Ureter (tissue), 1 donor: ENCODE results near the gene THBD. TPM values are rescaled to one million over a fixed set of nuclear protein-coding genes. Genes with fewer than 3 reads are reported as not detected.
A peak's percentile ranks its signal among the peaks of the same experiment; 100 is the strongest.

Experiments used
- DNase-seq: peaks from one replicate; pipeline ENCODE4 v3.0.0-alpha.2; 2020; ENCODE audit warnings: low spot score
- total RNA-seq: library from RNA; stranded (reverse); gene quantifications from one replicate; pipeline ENCODE4 v1.2.4, GENCODE V29; 2023
- donor health status: DM: yes; HTN: yes; CAD: no.

THBD gene
- 35.4 TPM for total RNA-seq

DNA sequence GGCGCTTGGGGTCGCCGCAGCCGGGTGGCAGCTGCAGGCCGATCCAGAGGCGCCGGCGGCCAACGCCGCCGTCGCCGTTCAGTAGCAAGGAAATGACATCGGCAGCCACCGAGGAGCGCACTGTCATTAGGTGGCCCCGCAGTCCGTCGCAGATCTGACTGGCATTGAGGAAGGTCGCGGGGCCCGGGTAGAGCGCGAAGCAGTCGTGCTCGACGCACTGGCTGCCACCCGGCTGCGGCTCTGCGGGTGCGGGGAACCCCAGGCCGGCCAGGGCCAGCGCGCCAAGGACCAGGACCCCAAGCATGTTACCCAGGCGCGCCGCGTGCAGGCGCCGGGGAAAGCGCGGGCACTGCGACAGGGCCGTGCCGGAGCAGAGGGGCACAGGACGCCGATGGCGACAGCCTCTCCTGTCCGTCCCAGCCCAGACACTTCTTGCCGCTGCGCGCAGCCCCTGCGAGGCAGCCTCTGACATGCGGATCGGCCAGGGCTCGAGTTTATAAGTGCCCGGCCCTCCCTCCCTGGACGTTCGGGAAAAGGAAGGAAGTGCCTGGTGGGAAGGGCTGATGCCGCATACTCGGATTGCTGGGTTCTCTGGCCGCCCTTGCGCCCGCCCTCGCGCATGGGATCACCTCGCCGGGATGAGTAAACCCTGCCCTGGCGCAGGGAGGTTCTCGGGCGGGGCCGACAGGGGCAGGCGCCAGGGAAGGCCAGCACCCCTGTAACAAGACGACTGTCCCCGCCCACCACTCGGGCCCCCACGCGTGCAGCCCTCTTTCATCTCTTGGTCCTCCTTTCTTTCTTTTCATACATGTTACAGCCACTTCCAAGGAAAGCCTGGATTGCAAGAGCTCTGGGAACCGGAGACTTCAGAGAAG is at the start of gene THBD:
Gene THBD, minus strand, starts transcription at position 472 of the 875 bp plus-strand sequence. Its CDS starts 168 bp downstream, at position 304.
- DNase-seq: peak; percentile 88

DNA sequence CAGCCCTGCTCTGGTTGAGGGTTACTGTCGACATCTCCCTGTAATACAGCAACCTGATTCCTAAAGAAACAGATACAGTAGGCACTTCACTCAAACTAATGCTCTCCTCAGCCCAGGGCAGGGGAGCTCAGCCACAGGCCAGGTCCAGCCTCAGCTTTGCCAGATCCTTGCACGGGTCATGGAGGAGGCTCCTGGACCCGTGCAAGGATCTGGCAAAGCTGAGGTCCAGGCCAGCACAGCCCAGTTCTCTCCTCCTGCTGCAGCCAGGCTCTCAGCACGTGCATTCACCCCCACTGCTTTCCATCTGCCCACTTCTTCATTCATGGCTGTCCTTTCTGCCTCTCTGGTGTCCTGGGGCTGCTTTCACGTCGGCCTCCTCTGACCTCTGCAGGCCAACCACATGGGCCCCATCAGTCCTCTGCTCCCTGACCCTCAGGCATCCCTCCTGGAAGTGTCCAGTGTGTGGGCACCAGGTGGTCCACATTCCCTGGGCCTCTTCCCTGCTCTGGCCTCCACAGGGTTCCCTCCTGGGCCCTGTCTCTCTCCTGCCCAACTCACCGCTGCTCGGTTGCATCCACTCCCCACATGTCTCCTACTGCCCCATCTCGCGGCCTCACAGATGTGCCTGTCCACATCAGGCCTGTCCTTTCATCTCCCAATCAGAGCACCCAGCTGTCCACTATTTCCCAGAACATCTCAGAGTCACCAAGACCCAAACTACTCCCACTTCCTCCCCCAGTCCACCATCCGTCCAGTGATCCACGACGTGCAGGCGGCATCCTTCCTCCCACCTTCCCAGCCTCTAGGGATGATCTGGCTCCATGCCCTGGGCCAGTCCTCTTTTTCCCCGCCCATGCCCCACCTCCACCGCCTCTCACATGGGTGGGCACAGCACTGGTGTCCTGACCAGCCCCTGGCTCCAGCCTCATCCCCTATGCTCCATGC is 48.4 kb upstream of the THBD start:
- no peak for DNase-seq

DNA sequence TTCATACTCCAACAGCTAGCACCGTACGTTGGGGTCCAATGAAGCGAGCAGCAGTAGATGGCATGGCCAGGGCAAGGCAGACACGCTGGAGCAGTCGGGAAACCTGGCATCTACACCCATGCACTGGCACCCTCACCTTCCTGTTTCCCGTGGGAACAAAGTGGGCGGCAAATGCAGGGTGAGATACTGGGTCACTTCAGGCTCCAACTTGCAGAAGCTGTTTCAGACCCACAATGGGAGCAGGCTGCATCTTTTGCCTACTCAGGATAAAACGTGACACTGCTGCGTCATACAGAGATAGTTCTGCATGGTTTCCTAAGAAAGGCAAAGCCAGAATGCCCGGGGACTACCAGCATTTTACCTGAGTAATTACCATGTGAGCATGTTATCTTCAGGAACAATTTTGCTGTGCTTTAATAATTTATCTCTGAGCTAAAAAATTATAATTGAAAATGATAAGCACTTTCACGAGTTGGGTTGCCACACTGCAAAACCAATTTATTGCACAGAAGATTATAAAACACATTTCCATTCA is 47.6 kb upstream of the THBD start:
- peak; percentile 71 for DNase-seq

- no peak for DNase-seq
Measured at GRCh38 chr20:23096097-23096496, 46.6 kb upstream of the THBD start.

DNA sequence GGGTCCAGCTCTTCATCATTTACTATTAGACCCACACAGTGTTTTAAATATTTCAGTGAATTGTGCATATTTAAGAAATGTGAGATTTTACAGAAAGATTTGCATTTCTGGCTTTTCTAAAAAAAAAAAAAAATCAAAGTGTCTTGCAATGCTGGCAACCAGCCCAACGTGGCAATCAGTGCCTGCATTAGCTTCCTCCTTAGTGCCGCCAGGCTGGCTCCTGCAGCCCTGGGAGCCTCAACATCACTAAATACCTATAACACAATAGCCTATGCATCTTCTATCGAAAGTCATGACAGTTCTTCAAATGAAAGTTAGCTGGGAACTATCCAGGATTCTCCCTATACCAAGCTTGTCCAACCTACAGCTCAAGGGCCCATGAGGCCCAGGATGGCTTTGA is 46.0 kb upstream of the THBD start:
- DNase-seq: no peak

GRCh38 chr20:23094927-23095326 is 45.5 kb upstream of the THBD start:
- DNase-seq: no peak

DNA sequence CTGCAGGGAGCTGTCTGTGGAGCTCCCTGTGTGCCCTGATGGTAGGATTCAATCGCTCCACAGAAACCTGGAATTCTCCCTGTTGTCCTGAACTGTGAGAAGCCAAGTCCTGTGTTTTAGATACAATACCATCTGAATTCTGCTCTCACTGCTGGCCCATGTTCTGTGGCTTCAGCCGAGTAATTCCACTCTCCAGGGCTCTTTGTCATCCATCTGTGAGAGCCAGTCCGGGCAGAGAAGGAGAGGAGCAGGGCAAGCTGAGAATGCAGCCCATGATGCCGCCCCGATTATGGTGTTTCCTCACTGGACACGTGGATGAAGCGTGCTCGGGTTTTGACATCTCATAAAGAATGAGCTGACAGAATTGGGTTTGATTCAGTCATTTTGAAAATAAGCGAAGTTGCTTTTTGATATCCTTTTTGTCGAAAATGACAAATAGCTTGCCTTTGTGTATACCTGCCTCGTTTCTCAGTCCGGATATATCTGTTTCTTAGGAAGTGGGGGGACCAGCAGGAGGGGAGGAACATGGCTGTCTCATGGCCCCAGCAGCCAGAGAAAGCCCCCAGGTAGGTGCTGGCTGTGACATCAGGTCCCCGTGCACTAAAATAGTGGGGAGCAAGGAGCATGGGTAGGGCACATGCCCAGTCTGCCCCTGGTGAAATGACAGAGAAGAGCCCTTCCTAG is 44.9 kb upstream of the THBD start:
- DNase-seq: no peak

DNA sequence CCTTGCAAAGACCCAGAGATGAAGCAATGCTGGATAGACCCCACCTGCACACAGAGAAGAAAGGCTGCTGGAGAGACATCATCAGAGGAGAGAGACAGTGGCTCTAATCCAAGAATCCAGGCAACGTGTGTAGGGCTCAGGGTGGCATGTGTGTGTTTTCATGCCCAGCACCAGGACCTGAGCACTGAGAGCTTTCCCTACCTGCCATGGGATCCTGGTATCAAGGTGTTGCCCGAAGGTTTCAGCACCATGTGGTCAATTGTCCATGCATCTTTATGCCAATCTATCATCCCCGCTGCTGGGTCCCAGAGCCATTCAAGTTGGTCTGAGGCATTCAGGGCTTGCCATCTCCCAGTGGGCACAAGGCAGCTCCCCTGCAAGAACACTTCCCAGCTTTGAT is 44.1 kb upstream of the THBD start:
- no peak for DNase-seq

DNA sequence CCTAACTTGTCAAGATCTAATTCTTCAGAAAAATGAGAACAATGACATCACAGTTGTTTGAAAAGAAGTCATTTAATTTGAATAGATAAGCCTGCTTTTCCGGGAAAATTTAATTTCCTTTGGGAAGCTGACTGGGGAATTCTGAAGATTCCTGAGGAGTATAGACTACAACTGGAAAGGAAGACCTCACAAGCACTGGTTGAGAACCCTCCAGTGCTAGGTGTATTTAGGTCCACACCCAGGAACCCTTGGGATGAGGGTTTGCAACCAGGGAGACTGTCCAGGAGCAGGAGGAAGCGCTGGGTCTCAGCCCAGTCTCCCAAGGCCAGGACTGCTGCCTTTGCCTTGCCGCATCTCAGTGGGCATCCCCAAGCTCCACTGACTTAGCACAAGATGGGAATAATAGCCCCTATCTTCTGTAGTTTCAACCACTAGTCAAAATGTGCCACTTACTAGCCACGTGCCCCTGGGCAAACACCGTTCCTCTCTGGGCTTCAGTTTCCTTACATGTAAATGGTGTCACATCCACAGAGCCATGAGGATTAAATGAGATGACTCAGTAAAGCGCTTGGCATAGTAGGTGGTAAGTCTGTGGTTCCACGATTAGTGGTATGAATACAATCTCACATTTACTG is 43.5 kb upstream of the THBD start:
- DNase-seq: no peak

- no peak for DNase-seq
Measured at GRCh38 chr20:23092384-23092756, 42.9 kb upstream of the THBD start.

DNA sequence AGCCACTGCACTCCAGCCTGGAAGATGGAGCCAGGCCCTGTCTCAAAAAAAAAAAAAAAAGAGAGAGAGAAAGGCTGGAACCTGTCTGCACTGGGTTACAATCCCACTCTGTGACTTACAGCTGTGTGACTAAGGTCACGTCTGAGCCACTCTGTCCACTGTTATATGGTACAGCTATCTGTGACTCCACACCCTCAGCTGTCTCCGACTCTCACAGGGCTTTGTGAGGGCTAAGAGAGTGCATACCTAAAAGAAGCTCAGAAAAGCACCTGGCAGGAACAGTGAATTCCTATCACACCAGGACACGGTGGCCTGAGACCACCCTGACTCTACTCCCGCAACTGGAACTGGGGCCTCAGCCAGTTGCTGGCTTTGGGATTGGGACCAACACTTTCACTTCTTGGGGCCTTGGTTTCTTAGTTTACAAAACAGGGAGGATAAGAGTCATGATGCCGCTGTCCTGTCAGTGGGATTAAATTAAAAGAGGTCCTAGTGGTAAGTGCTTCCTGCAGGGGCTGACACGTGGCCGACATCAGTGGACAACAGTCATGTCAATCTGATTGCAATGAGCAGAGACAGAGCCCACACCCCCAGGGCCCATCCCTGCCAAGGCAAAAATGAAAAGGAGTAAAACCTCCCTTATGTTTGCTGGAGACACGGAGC is 42.4 kb upstream of the THBD start:
- no peak for DNase-seq

GRCh38 chr20:23090878-23091277 is 41.4 kb upstream of the THBD start:
- DNase-seq: no peak

GRCh38 chr20:23090147-23090546 is 40.7 kb upstream of the THBD start:
- no peak for DNase-seq

DNA sequence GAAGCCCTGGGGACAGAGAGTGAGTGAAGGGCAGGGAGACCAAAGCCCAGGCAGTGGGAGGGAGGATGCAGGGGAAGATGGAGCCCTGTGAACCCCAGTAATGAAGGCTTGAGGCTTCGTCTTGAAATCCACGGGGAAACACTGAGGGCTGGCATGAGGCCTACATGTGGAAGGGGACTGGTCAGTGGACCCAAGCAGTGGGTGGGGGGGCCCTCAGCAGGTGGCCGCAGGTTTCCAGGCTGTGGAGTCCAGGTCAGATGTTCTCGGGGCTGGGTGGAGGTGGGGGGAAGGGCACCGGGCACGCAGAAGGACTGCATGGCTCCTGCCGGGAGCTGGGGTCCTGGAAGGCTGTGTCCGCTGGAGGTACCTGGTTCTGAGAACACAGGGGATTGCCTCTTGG is 39.4 kb upstream of the THBD start:
- DNase-seq: no peak

GRCh38 chr20:23087587-23088251 is 38.2 kb upstream of the THBD start:
- no peak for DNase-seq

- DNase-seq: no peak
Measured at GRCh38 chr20:23086931-23087411, 37.5 kb upstream of the THBD start.

GRCh38 chr20:23086056-23086566 is 36.6 kb upstream of the THBD start, which contains the start of gene CD93:
Gene CD93, minus strand, starts transcription at chr20:23086324. Its CDS starts 132 bp downstream, at chr20:23086192.
- no peak for DNase-seq

DNA sequence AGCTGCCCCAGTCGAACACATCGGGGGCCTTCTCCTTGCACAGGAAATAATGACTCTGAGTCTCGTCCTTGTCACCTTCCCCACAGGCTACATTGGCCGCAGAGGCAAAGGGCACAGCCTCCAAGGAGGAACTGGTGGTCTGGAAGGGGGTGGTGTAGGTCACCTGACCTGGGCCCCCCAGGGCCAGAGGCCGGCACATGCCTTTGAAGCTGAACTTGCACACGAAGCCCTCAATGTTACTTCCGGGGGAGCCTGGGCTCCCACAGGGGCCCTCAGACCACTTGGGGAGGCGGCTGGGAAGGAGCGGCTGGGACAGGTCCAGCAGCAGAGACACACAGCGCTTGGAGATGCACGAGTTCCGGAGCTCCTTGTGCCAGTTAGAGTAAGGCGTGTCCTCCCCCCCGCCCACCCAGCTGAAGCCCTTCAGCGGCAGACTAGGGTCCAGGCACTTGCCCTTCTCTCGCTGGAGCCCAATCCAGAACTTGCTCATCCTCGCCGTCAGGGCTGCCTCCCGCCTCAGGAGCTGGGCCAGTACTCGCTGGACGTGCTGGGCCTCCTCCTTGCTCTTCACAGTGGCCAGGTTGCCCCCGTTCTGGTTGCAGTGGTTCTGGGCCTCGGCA is 36.1 kb upstream of the THBD start:
- DNase-seq: no peak

DNA sequence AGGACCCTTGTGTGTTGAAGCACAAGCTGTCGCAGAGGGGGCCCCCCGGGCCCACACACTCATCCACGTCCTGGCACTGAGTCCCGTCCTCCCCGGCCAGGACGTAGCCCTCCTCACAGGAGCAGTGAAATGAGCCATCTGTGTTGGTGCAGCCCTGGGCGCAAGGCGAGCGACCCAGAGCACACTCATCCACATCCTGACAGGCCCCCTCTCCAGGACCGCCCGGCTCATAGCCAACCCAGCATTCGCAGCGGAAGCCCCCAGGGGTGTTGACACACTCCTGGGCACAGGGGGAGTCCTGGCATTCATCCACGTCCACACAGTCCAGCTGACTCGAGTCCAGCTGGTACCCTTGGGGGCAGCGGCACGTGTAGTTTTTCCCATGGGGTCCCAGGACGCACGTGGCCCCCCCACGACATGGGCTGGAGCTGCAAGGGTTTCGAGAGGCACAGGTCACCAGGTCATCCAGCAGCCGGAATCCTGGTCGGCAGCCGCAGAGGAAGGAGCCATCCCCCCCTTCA is 35.4 kb upstream of the THBD start:
- DNase-seq: no peak
